Skeletal muscle satellite cell (primary cell): ENCODE measurements around the gene DGCR2.

Experiments
- H3K27me3 ChIP-seq: 2 replicates; pipeline ENCODE4 v1.7.0; 2013; ENCODE audit warnings: low read length; ENCODE audit not compliant: control insufficient read depth, insufficient read depth
- H3K36me3 ChIP-seq: 2 replicates; pipeline ENCODE4 v1.7.0; 2013; ENCODE audit warnings: mild to moderate bottlenecking, control low read depth, low read length; ENCODE audit not compliant: insufficient read depth
- H3K4me1 ChIP-seq: 2 replicates; pipeline ENCODE4 v1.7.0; 2013; ENCODE audit warnings: low read length; ENCODE audit not compliant: control insufficient read depth, insufficient read depth
- H3K4me2 ChIP-seq: 2 replicates; pipeline ENCODE4 v1.7.0; 2013; ENCODE audit warnings: mild to moderate bottlenecking, low read length
- H3K4me3 ChIP-seq: 2 replicates; pipeline ENCODE4 v1.7.0; 2013; ENCODE audit warnings: low read length
- H3K9ac ChIP-seq: 2 replicates; pipeline ENCODE4 v1.7.0; 2013; ENCODE audit warnings: mild to moderate bottlenecking, low read depth, low read length, moderate library complexity
- H3K9me3 ChIP-seq: replicated peaks from 2 replicates; pipeline ENCODE4 v1.7.0; 2013; ENCODE audit warnings: mild to moderate bottlenecking, control low read depth, low read length

The DGCR2 gene

DNA sequence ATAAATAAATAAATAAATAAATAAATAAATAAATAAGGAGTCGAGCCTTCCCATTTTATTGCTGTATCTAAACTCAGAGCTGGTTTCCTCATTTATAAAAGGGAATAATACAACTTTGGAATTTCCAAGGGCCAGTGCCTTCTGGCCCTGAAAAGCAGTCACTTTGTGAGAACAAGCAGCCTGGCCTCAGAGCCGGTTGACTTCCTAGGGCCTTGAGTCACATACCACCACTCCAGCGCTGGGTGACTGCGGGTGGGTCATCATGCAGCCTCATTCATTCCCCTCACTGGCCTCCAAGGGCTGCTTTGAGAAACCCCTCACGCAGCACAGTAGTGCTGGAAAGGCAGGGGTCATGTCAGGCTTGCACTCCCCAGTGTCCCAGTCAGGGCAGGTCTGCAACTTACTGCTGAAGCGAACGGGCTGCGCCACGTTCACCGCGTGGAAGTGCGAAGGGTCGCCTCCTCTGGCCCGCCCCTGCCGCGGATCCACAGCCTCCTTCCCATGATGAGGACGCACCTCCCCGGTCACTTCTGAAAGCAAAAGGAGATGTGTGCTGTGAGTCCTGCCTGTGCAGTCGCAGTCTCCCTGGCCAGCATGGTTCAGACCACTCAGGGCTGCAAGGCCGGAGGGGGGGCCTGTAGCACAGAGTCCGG, 54.4 kb downstream of the DGCR2 start:
- no peak overlapping the region for H3K4me3 ChIP-seq
- no peak overlapping the region for H3K4me2 ChIP-seq
- peaks cover 37% of the 10 kb centered on the region for H3K36me3 ChIP-seq
- H3K9me3 ChIP-seq = no peaks in the 10 kb centered on the region
- H3K27me3 ChIP-seq = no peaks in the 10 kb centered on the region
- peaks cover 10% of the 10 kb centered on the region for H3K4me1 ChIP-seq
- H3K9ac ChIP-seq = no peak overlapping the region

DNA sequence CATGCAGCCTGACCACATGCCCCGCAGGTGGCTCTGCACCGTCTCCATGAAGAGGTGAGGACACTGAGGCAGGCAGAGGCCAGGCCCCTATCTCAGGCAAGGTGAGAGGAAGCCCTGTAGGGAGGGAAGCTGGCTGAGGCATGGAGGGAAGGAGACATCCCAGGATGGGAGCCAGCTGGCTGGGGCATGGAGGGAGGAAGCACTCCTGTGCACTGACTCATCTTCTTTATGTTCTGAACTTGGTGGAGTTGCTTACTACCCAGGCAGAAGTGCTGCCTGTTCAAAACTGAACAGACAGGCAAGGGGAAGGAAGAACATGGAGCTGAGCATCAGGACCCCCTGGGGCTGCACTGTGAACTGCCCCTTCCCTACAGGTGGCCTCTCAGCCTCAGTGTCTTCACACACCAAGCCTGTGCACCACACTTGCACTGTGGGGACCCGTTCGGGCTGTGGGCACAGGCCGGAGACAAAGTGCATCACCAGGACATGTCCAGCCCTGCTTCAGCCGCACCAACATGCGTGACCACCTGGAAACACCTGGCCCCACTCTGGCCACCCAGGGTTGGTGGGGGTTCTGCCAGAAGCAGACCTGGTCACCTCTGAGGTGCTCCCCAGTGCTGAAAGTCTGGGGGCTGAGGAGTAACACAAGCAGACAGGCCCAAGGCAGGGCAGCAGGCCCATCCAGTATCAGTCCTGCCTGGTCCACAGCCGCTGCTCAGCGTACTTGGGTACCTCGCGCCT, 55.5 kb downstream of the DGCR2 start:
- Histone ChIP-seq H3K36me3 (peaks cover 41% of the 10 kb centered on the region), H3K4me2 (no peak overlapping the region), H3K4me1 (peaks cover 10% of the 10 kb centered on the region), H3K4me3 (no peak overlapping the region), H3K27me3 (no peaks in the 10 kb centered on the region), H3K9ac (no peak overlapping the region), H3K9me3 (no peaks in the 10 kb centered on the region)

DNA sequence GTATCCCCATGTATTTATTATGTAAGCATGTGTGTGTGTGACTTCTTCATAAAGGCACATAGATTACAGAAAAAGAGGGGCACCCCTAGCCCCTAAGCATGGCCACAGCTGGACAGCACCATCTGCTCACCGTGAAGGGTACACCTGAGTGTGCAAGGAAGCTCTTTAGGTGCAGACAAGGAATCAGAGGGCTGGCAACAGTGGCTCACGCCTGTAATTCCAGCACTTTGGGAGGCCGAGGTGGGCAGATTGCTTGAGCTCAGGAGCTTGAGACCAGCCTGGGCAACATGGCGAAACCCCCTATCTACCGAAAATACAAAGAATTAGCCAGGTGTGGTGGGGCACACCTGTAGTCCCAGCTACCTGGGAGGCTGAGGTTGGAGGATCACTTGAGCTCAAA, 56.3 kb downstream of the DGCR2 start:
- Histone ChIP-seq H3K4me1 (peaks cover 10% of the 10 kb centered on the region), H3K4me3 (no peak overlapping the region), H3K9me3 (no peaks in the 10 kb centered on the region), H3K36me3 (peaks cover 39% of the 10 kb centered on the region), H3K9ac (no peak overlapping the region), H3K27me3 (no peaks in the 10 kb centered on the region), H3K4me2 (no peak overlapping the region)

- Histone ChIP-seq H3K9me3 (no peaks in the 10 kb centered on the region), H3K4me2 (no peak overlapping the region), H3K4me1 (peaks cover 13% of the 10 kb centered on the region), H3K36me3 (peaks cover 38% of the 10 kb centered on the region), H3K27me3 (no peaks in the 10 kb centered on the region), H3K4me3 (no peak overlapping the region), H3K9ac (no peak overlapping the region)
These were observed 56.8 kb downstream of the DGCR2 start for GRCh38 chr22:19065298-19065859.

GRCh38 chr22:19064354-19065054, 57.7 kb downstream of the DGCR2 start:
- Histone ChIP-seq H3K27me3 (no peaks in the 10 kb centered on the region), H3K4me2 (no peak overlapping the region), H3K36me3 (peaks cover 38% of the 10 kb centered on the region), H3K9me3 (no peaks in the 10 kb centered on the region), H3K4me3 (no peak overlapping the region), H3K9ac (no peak overlapping the region), H3K4me1 (peaks cover 13% of the 10 kb centered on the region)

GRCh38 chr22:19063581-19064353, 58.4 kb downstream of the DGCR2 start:
- H3K4me1 ChIP-seq = peaks cover 13% of the 10 kb centered on the region
- no peak overlapping the region for H3K9ac ChIP-seq
- H3K9me3 ChIP-seq = no peaks in the 10 kb centered on the region
- H3K4me3 ChIP-seq = no peak overlapping the region
- H3K27me3 ChIP-seq = no peaks in the 10 kb centered on the region
- peaks cover 38% of the 10 kb centered on the region for H3K36me3 ChIP-seq
- no peak overlapping the region for H3K4me2 ChIP-seq

- Histone ChIP-seq H3K9me3 (no peaks in the 10 kb centered on the region), H3K4me3 (no peak overlapping the region), H3K27me3 (no peaks in the 10 kb centered on the region), H3K4me1 (peaks cover 13% of the 10 kb centered on the region), H3K4me2 (no peak overlapping the region), H3K36me3 (peaks cover 36% of the 10 kb centered on the region), H3K9ac (no peak overlapping the region)
These were observed 59.3 kb downstream of the DGCR2 start for GRCh38 chr22:19062943-19063308.

DNA sequence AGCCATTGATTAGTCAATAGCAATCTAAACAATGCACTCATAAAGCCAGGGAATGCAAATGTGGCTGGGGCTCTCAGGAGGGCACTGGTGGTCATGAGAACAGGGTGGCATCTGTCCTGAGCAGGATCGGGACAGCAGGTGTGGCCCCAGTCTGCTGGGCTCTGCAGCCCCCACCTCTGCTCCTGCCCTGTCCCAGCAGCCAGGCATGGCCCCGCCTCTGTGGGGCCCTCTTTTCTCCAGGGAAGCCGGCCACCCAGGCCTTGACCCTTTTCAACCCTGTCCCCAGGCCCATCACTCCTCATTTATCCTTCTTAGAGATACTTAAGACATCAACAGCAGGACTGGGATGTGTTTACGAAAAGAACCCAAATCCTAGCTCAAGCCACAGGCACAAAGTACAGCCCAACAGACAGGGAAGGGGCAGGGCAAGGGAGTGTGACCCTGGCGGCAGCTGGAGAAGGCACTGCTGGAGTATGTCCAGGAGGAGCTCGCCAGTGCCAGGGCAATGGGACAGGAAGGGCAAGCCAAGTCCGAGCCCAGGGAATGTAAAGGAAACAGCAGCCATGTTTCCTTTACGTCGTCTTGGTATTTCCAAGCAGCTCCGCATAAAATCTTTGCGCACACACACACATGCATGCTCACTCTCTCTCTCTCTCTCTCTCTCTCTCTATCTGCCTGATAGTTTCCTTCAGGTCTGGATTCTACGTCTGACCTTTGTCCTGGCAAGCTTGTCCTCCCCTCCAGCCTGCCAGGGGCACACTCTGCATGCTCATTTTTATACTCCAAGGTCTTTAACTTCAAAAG, 59.9 kb downstream of the DGCR2 start:
- no peak overlapping the region for H3K9ac ChIP-seq
- peaks cover 13% of the 10 kb centered on the region for H3K4me1 ChIP-seq
- no peaks in the 10 kb centered on the region for H3K27me3 ChIP-seq
- H3K4me2 ChIP-seq = no peak overlapping the region
- H3K9me3 ChIP-seq = no peaks in the 10 kb centered on the region
- peaks cover 35% of the 10 kb centered on the region for H3K36me3 ChIP-seq
- H3K4me3 ChIP-seq = no peak overlapping the region

DNA sequence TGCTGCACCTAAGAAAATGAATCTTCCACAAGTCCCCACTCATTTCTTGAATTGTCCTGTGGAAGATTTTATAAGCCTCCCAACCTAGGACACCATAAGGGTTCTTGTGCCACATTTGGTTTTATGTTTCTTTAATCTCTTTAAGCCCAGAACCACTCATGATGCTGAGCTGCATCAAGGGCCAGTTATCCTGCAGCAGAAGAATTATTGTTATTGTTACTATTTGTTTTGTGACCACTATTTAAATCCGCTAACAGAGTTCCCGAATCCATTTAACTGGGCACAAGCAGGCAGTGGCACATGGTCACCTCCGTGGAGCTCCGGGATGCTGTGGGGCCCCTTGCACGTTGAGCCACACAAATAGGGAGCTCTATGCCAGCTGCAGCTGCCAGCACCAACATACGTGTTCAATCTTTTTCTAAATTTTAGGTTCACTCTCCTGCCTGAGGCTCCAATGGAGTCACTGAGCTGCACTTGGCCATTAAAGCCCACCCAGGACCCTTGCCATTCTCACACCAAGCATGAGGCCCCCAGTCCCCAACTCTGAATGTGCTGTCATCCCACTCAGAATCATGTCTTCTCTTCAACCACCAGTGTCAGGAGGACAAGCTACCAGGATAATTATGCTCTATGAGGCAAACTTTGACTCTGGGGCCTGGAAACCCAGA, 60.6 kb downstream of the DGCR2 start:
- Histone ChIP-seq H3K9me3 (no peaks in the 10 kb centered on the region), H3K27me3 (no peaks in the 10 kb centered on the region), H3K4me2 (no peak overlapping the region), H3K9ac (no peak overlapping the region), H3K4me1 (peaks cover 8% of the 10 kb centered on the region), H3K4me3 (no peak overlapping the region), H3K36me3 (peaks cover 41% of the 10 kb centered on the region)

DNA sequence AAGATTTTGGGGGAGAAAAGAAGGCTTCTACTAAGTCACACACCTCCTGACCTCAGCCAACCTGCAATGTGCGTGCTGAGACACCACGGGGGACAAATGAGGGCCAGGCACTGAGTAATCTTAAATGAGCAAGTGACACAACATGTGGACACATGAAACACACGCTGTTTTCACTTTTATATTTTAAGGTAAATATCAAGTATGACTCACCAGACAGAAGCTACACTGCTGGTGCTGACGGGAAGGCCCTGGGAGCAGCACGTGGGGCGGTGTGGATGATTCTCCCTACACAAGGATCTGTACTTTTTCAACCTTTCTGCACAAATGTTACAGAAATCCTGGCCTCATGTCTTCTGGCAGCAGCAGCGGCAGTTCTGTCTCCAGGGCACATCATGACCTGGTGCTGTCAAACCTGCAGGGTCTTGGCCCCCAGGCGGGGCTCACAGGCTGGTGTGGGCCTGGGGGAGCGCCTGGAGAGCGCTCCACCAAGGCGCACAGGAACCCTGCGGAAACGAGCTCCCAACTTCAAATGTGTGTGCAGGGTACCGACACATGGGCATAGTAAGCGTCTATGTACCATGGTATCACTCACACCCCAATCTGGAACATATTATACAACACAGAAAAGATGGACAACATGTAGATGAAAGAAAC, 61.7 kb downstream of the DGCR2 start:
- H3K4me2 ChIP-seq = no peak overlapping the region
- peaks cover 43% of the 10 kb centered on the region for H3K36me3 ChIP-seq
- no peak overlapping the region for H3K4me3 ChIP-seq
- peaks cover 4% of the 10 kb centered on the region for H3K4me1 ChIP-seq
- H3K9me3 ChIP-seq = no peaks in the 10 kb centered on the region
- H3K9ac ChIP-seq = no peak overlapping the region
- H3K27me3 ChIP-seq = no peaks in the 10 kb centered on the region
